Activated CD4-positive, CD25-positive, alpha-beta regulatory T cell treated with anti-CD3 and anti-CD28 coated beads, Interleukin-2, amount 50 U/mL, for 72 hours (primary cell): ENCODE results near the gene FRMD5.
"Not testable (repeated sequence)": the region's sequence is repeated elsewhere in the genome, so short reads cannot be mapped to it uniquely, and the experiment has no call there.

Source experiments
- DNase-seq: peaks from one replicate; pipeline ENCODE4 v3.0.0; 2021

FRMD5 gene

DNA sequence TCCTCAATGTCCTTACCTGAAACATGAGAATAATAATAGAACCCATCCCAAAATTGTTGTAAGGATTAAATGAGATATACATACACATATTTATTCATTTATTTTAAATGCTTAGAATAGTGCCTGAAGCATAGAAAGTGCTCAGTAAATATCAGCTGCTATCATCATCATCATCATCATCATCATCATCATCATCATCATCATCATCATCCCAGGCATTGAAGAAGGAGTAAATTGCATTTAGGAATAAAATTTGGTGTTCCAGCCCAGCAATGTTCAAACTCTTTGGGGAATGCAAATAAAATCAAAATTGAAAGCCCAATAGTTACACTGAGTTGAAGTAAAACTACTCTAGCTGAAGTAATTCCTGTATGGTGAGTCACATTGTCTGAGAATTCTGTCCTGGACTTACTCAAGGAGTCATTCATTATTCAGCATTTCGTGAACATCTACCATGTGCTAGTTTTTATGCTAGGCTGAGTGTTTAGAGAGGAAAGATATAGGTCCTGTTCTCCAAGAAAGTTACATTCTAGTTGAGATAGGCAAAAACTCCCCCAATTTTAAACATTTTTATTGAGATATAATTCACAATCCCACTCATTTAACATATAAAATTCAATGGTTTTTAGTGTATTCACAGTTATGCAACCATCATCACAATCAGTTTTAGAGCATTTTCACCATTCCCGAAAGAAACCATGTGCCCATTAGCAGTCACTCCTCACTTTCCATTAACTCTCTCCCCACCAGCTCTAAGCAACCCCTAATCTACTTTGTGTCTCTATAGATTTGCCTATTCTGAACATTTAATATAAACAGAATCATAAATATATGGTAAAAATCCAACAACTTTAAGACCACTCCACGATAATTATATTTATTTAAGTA lies 107.2 kb downstream of the FRMD5 start:
- DNase-seq = no peak

DNA sequence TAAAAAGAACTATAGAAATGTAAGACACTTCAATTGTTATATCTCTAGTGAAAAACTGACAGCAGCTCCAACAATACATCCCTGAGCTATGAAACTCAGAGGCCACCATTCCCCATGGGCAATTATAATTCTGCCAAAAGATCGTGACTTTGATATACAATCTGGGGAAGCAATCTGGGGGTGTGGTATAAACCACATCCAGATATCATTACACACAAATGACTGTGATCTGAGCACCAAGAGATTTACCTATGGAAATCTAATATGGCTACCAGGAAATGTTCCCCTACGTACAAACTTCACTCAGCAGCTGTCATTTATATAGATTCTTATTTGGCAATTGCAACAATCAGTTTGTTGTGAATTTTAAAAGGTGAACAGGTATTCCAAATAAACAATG lies 110.3 kb downstream of the FRMD5 start:
- DNase-seq = no peak

DNA sequence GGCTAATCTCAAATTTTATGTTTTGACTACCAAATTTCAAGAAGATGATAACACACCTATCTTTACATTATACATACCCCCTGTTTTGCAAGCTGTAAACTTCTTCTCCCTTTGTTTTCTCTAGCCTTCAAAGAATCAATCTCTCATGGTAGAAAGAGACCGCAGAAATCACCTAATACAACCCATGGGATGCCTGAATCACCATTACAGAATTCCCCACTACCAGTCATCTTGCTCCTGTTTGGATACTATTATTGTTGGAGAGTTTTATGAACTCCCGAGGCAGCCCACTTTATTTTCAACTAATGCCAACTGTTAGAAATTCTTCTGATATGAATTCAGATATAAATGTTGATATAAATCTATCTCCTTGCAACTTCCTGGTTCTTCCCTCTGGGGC lies 110.9 kb downstream of the FRMD5 start:
- no peak for DNase-seq

DNA sequence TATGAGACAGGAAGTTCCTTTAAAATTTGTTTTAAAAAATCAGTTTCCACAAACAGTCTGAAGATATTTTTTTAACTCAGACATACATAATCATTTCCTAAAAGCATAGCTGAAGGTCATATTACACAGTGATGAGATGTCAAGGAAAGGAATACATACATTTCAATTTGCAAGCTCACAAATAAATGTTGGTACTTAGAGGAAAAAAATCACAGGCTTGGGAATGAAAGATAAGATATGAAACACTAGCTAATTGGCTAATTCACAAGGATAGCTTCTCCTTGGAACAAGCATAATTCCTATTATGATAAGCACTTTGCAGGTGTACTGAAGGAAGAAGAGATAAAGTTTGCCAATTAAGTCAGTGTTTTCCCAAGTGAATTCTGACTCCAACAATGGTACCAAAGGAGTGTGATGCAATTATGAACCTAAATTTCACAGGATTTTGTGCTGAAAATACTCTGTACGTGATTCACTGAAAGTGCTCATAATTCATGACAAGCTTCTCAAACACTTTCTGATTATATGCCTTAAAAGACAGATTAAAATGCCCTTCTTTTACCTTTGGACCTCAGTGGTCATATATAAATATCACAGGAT lies 112.4 kb downstream of the FRMD5 start:
- no peak for DNase-seq

DNA sequence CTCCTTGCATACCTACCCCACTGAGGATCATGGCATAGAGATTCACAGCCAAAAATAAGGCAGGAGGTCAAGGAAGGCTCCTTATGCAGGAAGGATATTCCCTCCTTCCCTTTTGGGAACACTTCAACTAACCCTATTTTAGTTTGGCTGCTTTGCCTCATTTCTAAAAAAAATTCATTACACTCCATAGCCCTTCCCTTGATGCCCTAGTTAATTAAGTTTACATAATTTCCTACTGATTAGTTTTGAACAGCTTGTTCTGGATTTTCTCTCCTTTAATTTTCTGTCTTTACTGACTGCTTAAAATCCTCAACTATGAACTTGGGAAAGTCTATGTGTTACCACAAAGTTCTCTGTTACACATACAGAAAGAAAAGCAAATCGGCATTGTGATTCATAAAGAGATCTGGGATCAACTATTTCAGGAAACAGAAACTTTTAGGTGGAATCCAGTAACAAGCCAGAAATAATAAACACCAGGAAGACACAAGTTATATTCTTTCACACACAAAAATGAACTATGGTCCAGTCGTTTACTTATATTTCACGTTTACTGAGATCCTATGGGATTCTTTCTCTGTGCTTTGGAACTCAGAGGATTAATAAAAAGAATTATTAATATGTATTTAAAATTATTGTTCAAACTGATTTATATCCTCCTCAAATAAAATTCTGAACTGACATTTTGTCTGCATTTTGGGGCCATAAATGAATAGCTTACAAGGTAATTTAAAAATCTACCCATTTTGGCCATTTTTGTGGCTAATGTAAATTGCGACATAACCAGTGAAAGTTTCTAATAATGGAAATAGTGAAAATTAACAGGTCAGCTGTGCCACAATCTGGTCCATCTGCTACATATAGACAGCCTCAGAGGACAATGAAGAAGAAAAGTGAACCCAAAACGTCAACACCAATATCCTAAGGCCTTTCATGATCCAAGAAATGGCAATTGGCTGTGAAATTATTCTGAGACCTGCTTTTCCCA lies 113.8 kb downstream of the FRMD5 start:
- DNase-seq = no peak

DNA sequence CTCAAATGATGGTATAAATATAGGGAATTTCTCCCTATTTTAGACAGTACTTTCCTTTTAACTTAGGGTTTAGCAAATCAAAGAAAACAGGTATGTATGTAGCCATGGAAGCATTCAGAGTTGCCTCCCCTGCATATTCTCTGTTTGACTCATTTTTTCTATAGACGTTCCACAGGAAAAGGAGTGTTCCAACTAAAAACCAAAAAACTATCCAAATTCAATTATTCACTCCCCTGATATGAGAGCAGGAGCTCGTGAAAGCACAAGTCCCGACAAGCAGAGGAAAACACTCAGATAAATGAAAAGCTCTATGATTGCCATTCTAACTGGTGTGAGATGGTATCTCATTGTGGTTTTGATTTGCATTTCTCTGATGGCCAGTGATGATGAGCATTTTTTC lies 119.5 kb downstream of the FRMD5 start:
- no peak for DNase-seq

DNA sequence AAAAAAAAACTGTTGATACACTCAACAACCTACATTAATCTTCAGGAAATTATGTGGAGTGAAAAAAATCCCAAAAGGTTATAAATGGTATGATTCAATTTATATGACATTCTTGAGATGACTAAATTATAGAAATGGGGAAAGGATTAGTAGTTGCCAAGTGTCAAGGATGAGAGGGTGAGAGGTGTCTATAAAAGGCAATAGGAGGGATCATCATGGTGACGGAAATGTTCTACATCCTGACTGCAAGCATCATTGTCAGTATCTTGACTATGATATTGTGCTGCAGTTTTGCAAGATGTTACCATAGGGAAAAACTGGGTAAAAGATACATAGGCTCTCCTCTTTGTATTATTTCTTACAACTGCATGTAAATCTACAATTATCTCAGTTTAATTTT lies 125.6 kb downstream of the FRMD5 start:
- DNase-seq = no peak

DNA sequence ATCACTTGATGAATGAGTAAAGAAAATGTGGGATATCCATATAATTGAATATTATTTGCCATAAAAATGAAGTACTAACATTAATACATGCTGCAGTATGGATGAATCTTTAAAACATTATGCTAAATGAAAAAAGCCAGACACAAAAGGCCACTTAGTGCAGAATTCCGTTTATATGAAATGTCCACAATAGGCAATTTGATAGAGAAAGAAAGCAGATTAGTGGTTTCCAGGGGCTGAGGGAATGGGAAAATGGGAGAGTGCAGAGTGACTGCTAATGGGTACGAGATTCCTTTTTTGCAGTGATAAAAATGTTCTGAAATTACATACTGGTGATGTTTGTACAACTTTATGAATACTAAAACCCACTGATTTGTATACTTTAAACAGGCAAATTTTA lies 126.7 kb downstream of the FRMD5 start:
- DNase-seq = no peak

DNA sequence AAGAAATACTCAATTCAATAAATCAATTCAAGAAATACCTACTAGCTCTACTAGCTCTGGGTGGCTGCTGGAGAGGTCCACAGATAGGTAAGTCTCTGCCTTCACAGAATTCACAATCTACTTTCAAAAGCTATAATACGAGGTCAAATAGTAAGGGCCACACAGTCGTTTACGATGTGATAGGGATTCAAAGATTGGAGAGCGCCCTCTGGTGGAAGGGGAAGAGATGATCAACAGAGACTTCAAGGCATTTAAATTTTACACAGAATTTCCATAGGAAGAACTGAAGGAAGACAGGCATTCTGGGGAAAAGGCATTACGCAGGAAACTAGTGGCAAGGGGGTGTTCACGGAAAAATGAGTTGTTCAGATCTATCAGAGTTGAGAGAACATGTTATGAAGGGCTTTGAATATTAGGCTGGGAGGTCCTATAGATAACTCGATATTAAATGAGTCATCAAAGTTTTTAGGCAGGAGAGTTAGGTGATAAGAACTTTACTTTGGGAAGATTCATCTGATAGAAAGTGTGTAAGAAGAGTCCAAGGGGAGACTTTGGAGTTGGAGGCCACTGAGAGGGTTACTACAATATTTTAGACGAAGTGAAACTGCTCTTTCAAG lies 128.8 kb downstream of the FRMD5 start:
- DNase-seq = peak; percentile 48

DNA sequence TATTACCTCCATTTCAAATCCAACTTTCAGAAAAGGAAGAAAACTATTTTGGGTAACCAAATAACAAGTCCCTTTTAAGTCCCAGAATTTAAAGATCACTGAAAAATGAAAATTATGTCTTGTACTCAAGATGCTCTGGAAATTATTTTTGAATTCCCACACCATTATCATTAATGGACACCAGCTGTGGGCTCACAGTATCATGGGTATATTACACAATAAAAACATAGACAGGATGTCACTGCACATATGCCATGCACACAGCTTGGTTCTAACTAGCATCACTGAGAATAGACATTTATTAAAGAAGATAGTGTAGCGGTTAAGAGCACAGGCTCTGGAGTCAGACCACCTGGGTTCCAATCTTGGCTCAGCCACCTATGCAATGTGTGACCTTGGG lies 130.4 kb downstream of the FRMD5 start:
- no peak for DNase-seq

DNA sequence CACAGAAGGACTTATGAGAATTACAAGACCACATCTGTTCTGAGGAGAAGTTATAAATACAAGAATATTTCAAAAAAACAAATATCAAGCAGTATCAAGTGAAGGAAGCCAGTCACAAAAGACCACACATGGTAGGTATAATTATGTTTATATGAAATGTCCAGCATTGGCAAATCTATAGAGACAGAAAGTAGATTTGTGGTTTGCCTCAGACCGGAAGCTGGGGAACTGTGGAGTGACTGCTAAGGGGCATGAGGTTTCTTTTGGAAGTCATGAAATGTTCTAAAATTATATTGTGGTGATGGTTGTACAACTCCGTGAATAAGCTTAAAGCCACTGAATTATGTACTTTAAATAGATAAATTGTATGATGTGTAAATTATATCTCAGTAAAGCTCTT lies 136.9 kb downstream of the FRMD5 start:
- DNase-seq = no peak

DNA sequence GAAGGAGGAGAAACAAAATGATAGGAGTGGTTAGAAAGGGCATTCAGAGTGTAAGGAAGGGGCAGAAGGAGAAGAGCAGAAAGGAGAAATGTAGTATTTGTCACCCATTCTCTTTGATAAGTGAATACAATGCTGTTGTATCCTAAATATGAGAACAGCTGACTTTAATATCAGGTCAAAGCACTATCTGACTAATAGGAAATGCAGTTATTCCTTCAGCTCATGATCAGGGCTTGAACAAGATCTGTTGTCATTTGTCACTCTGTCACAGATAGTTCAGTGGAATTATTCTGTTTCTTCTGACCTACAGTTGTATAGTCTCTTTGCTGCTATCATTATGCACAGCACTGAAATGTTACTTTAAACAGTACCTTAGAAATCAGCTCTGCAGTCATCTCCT lies 149.4 kb downstream of the FRMD5 start:
- DNase-seq = no peak

DNA sequence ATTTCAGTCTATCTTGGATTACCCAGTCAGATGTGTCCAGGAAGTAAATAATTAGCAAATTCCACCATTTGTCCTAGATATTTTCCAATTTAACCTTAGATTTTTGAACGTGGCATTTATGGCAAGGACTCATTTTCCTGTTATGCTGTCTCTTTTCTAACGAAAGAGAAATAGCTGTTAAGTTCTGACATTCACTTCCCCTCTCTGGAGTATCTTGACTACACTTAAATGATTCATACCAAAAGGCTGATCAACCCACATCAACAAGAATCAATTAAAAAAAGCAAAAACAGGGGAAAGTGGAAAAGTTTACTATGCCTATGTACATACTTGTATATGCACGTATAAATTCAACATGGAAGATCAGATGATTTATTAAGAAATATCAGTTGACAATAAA lies 149.9 kb downstream of the FRMD5 start:
- no peak for DNase-seq

DNA sequence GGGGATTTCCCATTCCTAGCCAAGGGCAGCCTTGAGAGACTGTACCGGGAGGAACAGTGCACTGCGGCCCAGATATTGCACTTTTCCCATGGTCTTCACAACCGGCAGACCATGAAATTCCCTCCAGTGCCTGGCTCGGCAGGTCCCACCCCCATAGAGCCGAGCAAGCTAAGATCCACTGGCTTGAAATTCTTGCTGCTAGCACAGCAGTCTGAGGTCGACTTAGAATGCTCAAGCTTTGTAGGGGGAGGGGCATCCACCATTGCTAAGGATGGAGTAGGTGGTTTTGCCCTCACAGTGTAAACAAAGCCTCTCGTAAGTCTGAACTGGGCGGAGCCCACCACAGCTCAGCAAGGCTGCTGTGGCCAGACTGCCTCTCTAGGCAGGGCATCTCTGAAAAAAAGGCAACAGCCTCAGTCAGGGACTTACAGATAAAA lies 156.3 kb downstream of the FRMD5 start:
- no peak for DNase-seq

DNA sequence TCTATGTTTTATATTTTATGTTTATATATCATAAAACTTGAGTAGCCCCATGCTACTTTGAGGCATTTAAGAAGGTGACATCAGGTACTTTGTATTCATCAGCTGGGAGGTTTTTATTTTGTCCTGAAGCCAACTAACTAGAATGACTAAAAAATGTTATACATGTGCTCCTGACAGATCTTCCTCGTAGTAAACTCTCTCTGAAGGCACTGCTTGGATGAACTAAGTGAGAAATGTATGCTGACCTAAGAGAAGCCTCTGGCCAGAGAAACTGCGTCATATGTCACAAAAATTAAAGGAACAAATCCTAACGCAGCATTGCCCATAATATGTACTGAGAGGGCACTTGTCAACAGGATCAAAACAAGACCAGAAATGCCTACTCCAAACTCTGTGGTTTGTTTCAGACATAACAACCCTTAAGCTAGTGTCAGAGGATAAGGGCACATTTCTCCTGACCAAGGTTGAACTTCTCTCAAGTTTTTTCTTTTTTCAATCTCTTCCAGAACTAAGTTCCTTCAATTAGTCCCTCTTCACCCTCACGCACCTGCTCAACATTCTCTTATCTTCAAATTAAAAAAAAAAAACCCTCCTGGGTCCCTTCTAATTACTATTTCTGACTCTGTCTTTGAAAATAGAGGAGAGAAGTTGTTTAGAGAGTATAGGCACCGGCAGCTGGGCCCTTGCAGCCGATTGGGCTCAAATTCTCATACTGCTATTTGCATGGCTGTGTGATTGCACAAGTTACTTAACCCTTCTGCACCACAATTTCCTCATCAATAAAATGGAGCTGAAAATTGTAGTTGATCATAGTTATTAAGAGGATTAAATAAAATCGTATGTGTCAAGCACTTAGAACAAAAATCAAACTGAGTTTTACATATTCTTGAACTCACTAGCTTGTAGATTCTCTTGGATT lies 159.0 kb downstream of the FRMD5 start:
- DNase-seq = no peak

DNA sequence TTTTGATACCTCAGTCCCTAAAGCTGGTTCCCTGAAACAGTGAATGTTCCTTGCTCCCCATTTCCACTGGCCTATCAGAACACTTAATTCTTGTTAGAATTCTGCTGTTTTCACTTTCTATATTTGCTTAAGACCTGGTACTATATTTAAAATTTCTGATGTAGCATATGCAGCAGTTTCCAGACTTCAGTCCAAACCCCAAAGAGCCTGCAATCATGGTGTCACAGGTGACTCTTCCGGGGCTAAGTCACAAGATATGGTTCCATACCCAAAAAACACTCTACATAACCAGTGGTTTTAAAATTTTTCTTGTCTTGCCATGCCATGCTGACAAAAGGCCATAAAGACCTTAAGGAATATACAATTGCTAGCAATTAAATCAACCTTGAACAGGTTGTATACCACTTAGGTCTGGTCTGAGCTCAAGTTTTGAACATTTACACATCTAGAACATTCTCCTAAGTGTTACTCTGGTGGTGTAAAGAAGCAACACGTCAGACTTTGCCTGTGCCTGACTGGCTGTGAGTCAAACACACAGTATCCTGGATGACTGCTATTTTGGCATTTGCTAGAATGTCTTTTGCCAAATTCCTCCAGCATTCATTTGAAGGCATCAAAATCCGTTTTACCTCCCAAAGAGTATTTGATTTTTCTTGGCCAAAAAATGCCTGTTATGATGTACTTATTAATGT lies 160.0 kb downstream of the FRMD5 start:
- no peak for DNase-seq

DNA sequence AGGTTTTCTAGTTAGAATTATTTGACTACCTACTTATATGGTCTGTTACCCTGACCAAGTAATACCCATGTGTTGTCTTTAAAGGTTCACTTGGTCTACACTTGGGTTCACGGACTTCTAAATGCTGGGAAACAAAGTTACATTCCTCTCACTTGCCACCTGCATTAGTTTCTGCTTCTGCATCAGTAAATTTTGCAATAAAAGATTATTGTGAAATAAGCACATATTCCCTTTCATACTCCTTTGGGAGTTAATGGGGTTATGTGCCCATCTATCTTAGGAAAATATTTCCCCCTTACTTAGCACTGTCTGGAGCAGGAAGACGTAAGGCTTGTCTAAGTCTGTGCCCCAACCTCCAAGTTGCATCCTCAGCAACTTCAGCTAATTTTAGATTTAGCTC lies 160.7 kb downstream of the FRMD5 start:
- no peak for DNase-seq

DNA sequence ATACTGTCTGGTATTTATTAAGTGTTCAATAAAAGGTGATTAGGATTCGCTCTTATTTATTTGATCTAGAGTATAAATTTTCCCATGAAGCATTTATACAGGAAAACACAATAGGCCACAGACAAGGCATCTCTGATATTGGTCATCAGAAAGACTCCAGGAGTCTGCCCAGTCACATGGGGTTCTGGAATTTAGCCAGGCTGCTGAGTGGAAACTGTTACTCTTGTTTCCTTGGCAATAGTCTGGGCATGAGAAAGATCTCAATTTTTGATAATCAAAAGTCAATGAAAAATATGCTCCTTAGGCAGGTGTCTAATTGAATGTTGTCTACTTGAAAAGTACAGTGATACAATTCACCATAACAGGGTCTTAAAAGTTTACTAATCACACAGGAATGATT lies 161.2 kb downstream of the FRMD5 start:
- DNase-seq = no peak

DNA sequence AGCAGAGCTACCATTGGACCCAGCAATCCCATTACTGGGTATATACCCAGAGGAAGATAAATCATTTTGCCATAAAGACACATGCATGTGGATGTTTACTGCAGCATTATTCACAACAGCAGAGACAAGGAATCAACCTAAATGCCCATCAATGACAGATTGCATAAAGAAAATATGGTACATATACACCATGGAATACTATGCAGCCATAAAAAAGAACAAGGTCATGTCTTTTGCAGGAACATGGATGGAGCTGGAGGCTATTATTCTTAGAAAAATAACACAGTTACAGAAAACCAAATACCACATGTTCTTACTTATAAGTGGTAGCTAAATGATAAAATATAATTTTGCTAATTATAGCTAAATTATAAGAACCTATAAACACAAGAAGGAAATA lies 162.3 kb downstream of the FRMD5 start:
- DNase-seq = not testable (repeated sequence)

DNA sequence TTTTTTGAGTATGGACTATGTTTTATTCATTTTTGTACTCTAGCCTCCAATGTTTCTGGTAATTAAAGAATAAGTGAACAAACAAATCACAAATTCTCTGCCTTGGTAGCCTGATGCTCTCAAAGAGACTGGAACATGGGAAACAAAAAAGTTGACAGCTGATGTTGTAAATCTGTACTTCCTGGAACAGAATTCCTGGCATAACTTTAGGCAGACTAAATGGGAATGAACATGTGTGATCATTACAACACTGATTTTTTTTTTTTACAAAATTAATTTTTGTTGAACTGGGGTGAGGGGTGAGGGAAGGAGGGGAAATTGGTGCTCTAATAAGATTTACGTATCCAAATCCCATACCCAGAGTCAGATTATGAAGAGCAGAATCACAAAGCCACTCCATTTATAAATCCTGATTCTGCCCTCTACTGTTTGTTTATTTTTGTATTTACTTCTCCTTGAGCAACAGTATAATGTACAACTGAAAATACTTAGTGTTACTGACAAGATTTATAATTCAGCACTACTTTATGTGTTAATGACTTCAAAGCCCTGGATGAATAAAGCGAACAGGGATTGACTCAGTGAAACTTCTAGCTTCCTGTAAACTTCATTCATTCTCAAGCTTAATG lies 165.0 kb downstream of the FRMD5 start:
- DNase-seq = no peak

DNA sequence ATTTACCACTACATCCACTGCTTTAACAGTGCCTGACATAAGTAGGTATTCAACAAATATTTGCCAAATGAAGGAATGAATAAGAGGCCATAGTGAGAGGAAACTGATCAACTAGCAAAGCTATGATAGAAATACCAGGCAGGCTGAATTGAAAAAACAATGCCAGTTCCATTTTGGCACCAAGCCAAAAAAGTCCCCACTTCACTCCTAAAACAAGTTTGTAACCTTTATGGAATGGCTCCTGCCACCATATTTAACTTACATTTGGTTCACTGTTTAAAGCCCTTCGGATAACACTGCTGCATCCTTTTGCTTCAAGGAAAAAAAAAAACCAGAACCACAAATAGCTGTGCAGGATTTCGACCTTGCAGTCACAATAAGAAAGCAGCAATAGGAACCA lies 166.1 kb downstream of the FRMD5 start:
- DNase-seq = no peak
